NCI-H2107 (cell line): ENCODE results near the gene LPP.
"Not testable (repeated sequence)": the region's sequence is repeated elsewhere in the genome, so short reads cannot be mapped to it uniquely, and the experiment has no call there.

ENCODE experiments used
- DNase-seq: peaks from one replicate; lab custom pipeline; 2025; lab: John Stamatoyannopoulos, UW

Gene LPP

DNA sequence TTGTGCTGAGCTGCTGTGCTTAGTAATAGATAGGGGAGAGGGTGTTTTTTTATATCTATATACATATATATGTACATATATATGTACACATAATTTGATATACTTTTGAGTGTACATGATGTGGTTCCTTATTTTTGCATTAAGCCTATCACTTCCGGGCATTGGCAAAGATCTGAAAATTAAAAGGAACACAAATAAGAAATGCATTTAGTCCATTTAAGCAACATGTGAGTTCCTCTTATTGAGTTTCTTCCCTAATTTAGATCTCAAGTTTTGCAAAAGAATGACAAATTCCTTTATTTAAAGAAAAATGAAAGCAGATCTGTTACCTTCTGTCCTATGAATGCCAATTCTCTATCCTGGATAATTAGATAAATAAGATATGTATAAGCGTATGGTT, 435.1 kb downstream of the LPP start:
- no peak for DNase-seq

DNA sequence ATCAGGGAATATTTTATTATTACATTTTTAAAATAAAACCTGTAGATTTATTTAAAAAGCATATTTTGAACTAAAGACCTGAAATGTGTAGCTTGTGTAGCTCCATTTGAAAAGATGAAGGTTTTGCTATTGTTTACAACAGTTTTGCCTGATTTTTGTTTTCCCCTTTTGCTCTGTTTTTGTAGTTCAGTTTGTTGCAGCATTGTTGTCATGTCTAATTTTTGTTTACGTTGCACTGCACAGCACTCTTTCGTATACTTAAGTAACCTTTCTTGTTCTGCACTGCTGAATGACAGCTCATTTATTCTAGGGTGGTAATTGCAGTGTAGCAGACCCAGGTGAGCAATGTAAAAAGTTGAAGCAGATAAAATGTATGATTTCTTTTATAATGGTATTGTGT, 435.8 kb downstream of the LPP start:
- DNase-seq = no peak

GRCh38 chr3:188590557-188590956, 436.6 kb downstream of the LPP start:
- no peak for DNase-seq

DNA sequence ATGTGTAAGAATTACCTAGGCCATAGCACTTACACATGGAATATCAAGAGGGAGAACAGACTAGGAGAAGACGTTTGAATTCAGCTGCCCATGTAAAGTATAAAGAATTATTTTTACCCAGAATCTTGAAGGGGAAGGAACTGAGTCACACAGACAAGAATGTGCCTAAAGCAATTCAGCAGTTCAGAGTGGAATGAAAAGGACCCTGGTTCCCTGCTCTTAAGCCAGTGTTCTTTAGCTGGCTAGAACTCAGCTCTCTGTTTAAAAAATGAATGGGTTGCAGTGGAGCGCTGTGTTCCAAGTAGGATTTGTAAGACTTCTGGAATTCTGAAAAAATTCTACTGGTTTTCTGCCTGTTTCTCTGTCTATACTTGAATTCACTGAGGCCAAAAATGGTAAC, 440.2 kb downstream of the LPP start:
- DNase-seq = no peak

DNA sequence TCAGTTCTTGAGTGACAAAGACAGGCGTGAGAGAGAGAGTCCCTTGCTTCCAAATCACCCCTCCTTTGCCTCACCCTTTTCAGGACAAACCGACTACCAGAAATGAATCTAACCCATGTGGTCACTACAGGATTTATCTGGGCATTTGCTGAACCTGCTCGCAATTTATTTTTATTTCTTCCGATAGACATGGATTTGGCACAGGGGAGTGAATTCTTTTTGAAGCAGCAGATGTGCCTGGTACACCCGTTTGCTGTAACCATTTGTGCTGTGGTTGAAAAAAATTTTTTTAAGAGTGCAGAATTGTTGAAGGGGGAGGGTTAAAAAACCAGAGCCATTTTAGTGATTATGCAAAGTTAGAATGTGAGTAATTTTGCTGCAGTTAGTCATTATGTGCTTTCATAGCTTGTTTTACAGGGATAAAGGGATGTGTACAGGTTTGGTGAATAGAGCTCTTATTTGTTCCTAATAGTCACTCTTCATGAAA, 442.0 kb downstream of the LPP start:
- no peak for DNase-seq

GRCh38 chr3:188598894-188599293, 444.9 kb downstream of the LPP start:
- no peak for DNase-seq

- DNase-seq = no peak
Observed at GRCh38 chr3:188602111-188602510, 448.2 kb downstream of the LPP start.

DNA sequence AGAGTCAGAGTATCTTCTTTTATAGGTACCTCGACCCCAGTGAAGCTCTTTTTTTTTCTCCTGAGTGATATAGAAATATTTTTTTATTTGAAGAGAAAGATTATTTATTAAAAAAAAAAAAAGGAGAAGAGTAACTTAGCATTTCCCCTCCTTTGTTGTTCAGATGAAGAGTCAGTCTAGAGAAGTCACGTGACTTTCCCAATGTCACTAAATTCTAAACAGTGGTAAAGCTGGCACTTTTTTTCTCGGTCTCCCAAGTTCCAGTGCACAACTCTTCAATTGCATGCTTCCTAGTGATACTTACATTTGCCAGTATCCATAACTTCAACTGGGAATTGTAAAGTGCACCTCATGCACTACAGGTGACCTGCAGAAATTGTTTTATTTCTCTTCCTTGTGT, 448.7 kb downstream of the LPP start:
- no peak for DNase-seq

DNA sequence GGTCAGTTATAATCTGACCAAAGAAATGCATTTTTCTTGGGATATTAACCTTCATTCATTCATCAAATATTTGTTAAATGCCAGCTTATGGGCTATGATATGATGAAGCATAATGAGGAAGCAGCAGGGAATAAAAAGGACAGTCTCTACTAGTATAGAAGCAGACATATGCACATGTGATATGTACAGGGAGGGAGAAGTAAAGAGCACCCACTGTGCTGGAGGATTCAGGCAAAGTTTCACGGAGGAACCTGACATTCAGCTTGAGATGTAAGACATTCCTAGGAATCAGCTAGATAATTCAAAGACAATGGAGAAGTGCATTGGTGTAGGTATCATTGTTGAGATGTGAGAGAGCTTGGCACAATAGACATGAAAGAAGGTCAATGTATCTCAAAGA, 450.7 kb downstream of the LPP start:
- DNase-seq = no peak

DNA sequence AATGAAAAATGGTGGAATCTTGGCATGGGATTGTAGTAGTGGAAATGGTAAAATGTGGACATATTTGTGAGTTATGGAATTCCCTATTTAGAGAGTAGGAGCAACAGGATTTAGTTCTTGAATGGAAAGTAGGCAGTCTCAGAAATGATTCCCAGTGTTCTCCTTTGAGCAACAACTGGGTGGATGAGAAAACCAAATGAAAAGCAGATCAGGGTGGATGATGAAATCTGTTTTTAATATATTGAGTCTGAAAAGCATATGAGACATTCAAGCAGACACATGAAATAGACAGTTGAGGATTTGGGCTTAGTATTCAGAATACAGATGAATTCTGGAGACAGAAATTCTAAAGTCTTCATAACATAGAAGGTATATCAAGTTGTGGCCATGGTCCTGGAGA, 451.3 kb downstream of the LPP start:
- no peak for DNase-seq

- DNase-seq = no peak
Observed at GRCh38 chr3:188605905-188606304, 451.9 kb downstream of the LPP start.

DNA sequence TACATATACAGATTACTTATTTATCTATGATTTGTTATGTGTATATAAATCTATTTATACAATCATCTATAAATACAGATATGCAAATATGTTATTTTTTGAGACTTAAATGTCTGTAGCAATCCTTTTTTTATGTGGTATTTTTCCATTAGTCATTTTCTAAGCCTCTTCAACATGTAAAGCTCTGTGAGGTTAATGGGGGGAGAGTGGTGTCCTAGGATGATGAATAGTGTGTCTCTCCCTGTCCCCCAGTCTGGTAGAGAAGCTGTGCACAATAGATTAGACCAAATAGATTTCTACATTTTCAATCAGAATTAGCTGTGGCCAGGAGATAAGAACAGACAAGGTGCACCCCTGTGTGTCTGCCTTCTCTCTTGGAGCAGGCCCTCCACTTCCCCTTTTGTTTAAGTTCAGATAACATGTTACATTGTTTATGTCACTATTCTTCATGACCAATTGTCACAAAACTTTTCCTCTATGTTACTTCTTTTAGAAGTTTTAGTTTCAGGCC, 453.9 kb downstream of the LPP start:
- no peak for DNase-seq

- DNase-seq = no peak
Observed at GRCh38 chr3:188608401-188608800, 454.4 kb downstream of the LPP start.

- DNase-seq = not testable (repeated sequence)
Observed at GRCh38 chr3:188613721-188614120, 459.8 kb downstream of the LPP start.

- DNase-seq = no peak
Observed at GRCh38 chr3:188617270-188617669, 463.3 kb downstream of the LPP start.

- no peak for DNase-seq
Observed at GRCh38 chr3:188617988-188618701, 464.2 kb downstream of the LPP start.

GRCh38 chr3:188620752-188621151, 466.8 kb downstream of the LPP start:
- no peak for DNase-seq

DNA sequence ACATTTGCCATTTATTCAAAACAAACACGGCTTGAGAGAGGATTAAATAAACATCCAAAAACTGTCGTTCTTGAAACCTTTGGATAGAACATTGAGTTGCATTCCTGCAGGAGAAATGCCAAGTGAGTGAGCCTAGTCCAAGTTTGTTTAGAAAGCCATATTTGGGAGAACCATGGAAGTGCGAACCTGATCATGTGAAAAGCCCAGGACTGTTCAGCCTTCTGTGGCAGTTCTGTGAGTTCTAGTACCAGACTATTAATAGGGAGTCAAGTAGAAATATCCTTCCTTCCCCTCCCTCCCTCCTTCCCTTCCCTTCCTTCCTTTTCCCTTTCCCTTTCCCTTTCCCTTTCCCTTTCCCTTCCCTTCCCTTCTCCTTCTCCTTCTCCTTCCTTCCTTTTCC, 470.4 kb downstream of the LPP start:
- no peak for DNase-seq

DNA sequence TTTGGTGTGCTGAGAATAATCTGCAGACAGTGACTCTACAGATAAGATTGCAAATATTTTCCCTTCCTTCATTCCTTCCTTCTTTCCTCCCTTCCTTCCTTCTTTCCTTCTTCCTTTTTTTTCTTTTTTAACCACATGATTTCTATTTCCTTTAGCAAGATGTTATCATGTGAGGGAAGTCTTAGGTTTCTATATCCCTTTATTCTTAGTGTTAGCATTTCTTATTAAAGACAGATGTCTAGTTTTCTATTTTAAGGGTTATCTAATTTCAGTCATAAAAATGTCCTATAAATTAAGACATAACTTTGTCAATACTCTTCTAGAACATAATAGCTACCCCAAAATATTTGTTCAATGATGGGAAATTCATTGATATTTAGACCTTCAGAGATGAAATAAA, 470.9 kb downstream of the LPP start:
- DNase-seq = no peak

DNA sequence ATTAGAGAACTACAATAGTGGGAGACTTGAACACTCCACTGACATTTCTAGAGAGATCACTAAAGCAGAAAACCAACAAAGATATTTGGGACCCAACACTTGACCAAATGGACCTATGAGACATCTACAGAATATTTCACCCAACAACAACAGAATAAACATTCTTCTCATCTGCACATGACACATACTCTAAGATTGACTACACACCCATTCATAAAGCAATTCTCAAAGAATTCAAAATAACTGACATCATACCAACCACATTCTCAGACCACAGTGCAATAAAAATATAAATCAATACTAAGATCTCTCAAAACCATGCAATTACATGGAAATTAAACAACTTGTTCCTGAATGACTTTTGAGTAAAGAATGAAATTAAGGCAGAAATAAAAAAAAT, 473.7 kb downstream of the LPP start:
- DNase-seq = no peak

DNA sequence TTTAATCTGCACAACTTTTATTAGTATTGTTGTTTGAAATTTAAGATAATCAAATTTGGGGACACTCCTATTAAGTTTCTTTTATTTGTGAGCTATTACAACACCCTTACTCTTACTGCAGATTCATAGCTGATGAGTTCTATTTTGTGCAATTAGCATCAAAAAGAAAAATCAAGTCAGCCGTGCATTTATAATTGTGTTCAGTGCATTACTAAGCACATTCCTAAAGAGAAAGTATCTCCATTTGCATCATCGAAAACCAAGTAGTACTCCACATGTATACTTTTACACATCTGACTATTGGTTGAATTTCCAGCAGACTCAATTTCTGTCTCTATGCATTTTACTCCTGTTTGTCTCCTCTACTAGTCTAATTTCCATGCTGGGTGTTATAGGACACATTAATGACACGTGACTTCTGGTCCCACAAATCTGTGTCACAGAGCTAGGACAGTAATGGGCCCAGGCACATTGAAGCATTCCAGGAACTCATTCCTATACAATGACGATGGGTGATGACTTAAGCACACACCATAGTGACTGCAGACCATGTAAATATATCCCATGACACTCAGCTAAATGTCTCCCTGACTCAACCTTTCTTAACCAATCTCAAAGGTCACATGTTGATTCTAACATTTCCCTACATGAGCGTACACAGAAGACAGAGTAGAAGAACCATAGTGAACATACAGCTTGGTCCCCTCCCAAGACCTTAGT, 477.5 kb downstream of the LPP start:
- no peak for DNase-seq

GRCh38 chr3:188633206-188633605, 479.2 kb downstream of the LPP start:
- DNase-seq = no peak

GRCh38 chr3:188634285-188634684, 480.3 kb downstream of the LPP start:
- no peak for DNase-seq
